Activated T-helper 2 cell treated with anti-CD3 and anti-CD28 coated beads, Interferon-gamma antibody, Interleukin-2, Interleukin-4, amounts not matched to agents 10 μg/mL and 5 μg/mL and 100 μg/mL, durations not matched to agents 14 hours and 24 hours and 36 hours (primary cell): ENCODE results near the gene SUFU. TPM values are rescaled to one million over a fixed set of nuclear protein-coding genes. Genes with fewer than 3 reads are reported as not detected.

Source experiments
- DNase-seq: peaks from one replicate; pipeline ENCODE4 v3.0.0; 2021; ENCODE audit warnings: low spot score
- H3K27ac Mint-ChIP-seq: one replicate; pipeline ENCODE4 v1.8.0; 2021; ENCODE audit warnings: mixed read lengths
- H3K27me3 Mint-ChIP-seq: one replicate; pipeline ENCODE4 v1.8.0; 2021; ENCODE audit warnings: low read depth, mixed read lengths
- H3K36me3 Mint-ChIP-seq: one replicate; pipeline ENCODE4 v1.8.0; 2021; ENCODE audit warnings: low read depth, mixed read lengths
- H3K4me1 Mint-ChIP-seq: one replicate; pipeline ENCODE4 v1.8.0; 2021; ENCODE audit warnings: low read depth, mixed read lengths
- H3K4me3 Mint-ChIP-seq: one replicate; pipeline ENCODE4 v1.8.0; 2021; ENCODE audit warnings: low read depth, mild to moderate bottlenecking, moderate library complexity, mixed read lengths
- H3K9me3 Mint-ChIP-seq: one replicate; pipeline ENCODE4 v1.8.0; 2021; ENCODE audit warnings: mixed read lengths
- intact Hi-C: fragments of 100-400 bp; cut with micrococcal nuclease; formaldehyde crosslinking; loops from one replicate; pipeline ENCODE4 v1.15.1; 2023
- total RNA-seq: library from RNA; stranded (reverse); gene quantifications from 2 replicates; pipeline ENCODE4 v1.2.3, GENCODE V29; 2022

The SUFU gene
- total RNA-seq, 1 donor from 2014 or later = 12.4 TPM

GRCh38 chr10:102507521-102507920 lies 3.7 kb downstream of the SUFU start:
- Mint-ChIP-seq H3K36me3 (peaks cover 37% of the 10 kb centered on the region), H3K27me3 (no peaks in the 10 kb centered on the region), H3K27ac (no peak overlapping the region), H3K9me3 (no peaks in the 10 kb centered on the region), H3K4me3 (no peak overlapping the region), H3K4me1 (peaks cover 27% of the 10 kb centered on the region)
- intact Hi-C loops = no loop called here
- DNase-seq = no peak

- no peak for DNase-seq
- H3K4me3 Mint-ChIP-seq = no peak overlapping the region
- no peaks in the 10 kb centered on the region for H3K9me3 Mint-ChIP-seq
- H3K36me3 Mint-ChIP-seq = peaks cover 41% of the 10 kb centered on the region
- intact Hi-C loops = no loop called here
- peaks cover 29% of the 10 kb centered on the region for H3K4me1 Mint-ChIP-seq
- H3K27me3 Mint-ChIP-seq = no peaks in the 10 kb centered on the region
- H3K27ac Mint-ChIP-seq = no peak overlapping the region
Measured at GRCh38 chr10:102508506-102508905, 4.7 kb downstream of the SUFU start.

GRCh38 chr10:102509387-102509786 lies 5.6 kb downstream of the SUFU start:
- H3K27me3 Mint-ChIP-seq = no peaks in the 10 kb centered on the region
- H3K36me3 Mint-ChIP-seq = peaks cover 44% of the 10 kb centered on the region
- H3K4me1 Mint-ChIP-seq = peaks cover 29% of the 10 kb centered on the region
- DNase-seq = no peak
- intact Hi-C loops = no loop called here
- H3K4me3 Mint-ChIP-seq = no peak overlapping the region
- H3K27ac Mint-ChIP-seq = no peak overlapping the region
- H3K9me3 Mint-ChIP-seq = no peaks in the 10 kb centered on the region

GRCh38 chr10:102511583-102512274 lies 8.0 kb downstream of the SUFU start:
- H3K36me3 Mint-ChIP-seq = peaks cover 44% of the 10 kb centered on the region
- no peaks in the 10 kb centered on the region for H3K9me3 Mint-ChIP-seq
- no peak overlapping the region for H3K4me3 Mint-ChIP-seq
- no peaks in the 10 kb centered on the region for H3K27me3 Mint-ChIP-seq
- peaks cover 20% of the 10 kb centered on the region for H3K4me1 Mint-ChIP-seq
- intact Hi-C loops = no loop called here
- DNase-seq = no peak
- peak overlapping the region; percentile 15 for H3K27ac Mint-ChIP-seq

GRCh38 chr10:102514487-102515311 lies 10.9 kb downstream of the SUFU start:
- no peak for DNase-seq
- no peak overlapping the region for H3K4me3 Mint-ChIP-seq
- no peaks in the 10 kb centered on the region for H3K9me3 Mint-ChIP-seq
- intact Hi-C loops = no loop called here
- H3K4me1 Mint-ChIP-seq = peaks cover 12% of the 10 kb centered on the region
- peaks cover 41% of the 10 kb centered on the region for H3K36me3 Mint-ChIP-seq
- no peak overlapping the region for H3K27ac Mint-ChIP-seq
- H3K27me3 Mint-ChIP-seq = no peaks in the 10 kb centered on the region

GRCh38 chr10:102515724-102516123 lies 12.0 kb downstream of the SUFU start:
- Mint-ChIP-seq H3K4me1 (peaks cover 12% of the 10 kb centered on the region), H3K27ac (no peak overlapping the region), H3K27me3 (no peaks in the 10 kb centered on the region), H3K9me3 (no peaks in the 10 kb centered on the region), H3K4me3 (no peak overlapping the region), H3K36me3 (peaks cover 45% of the 10 kb centered on the region)
- intact Hi-C loops = no loop called here
- DNase-seq = no peak

GRCh38 chr10:102517553-102517952 lies 13.8 kb downstream of the SUFU start:
- intact Hi-C loops = no loop called here
- H3K27ac Mint-ChIP-seq = no peak overlapping the region

GRCh38 chr10:102519246-102519825 lies 15.6 kb downstream of the SUFU start:
- Mint-ChIP-seq H3K4me3 (no peak overlapping the region), H3K36me3 (peaks cover 28% of the 10 kb centered on the region), H3K9me3 (no peaks in the 10 kb centered on the region), H3K4me1 (peaks cover 7% of the 10 kb centered on the region), H3K27me3 (no peaks in the 10 kb centered on the region), H3K27ac (no peak overlapping the region)
- DNase-seq = no peak
- intact Hi-C loops = no loop called here

More at GRCh38 chr10:102517553-102517952, 13.8 kb downstream of the SUFU start:
- Mint-ChIP-seq H3K4me1 (peaks cover 4% of the 10 kb centered on the region), H3K9me3 (no peaks in the 10 kb centered on the region), H3K4me3 (no peak overlapping the region), H3K36me3 (peaks cover 30% of the 10 kb centered on the region), H3K27me3 (no peaks in the 10 kb centered on the region)
- no peak for DNase-seq

- peaks cover 14% of the 10 kb centered on the region for H3K36me3 Mint-ChIP-seq
- intact Hi-C loops = no loop called here
- H3K9me3 Mint-ChIP-seq = no peaks in the 10 kb centered on the region
- no peak overlapping the region for H3K4me3 Mint-ChIP-seq
- no peaks in the 10 kb centered on the region for H3K27me3 Mint-ChIP-seq
- DNase-seq = no peak
- peaks cover 7% of the 10 kb centered on the region for H3K4me1 Mint-ChIP-seq
- H3K27ac Mint-ChIP-seq = no peak overlapping the region
Measured at GRCh38 chr10:102522874-102523249, 19.1 kb downstream of the SUFU start.

- H3K27ac Mint-ChIP-seq = peak overlapping the region; percentile 12
- no peak overlapping the region for H3K4me3 Mint-ChIP-seq
- no peak for DNase-seq
- intact Hi-C loops = no loop called here
- H3K27me3 Mint-ChIP-seq = no peaks in the 10 kb centered on the region
- H3K4me1 Mint-ChIP-seq = peaks cover 7% of the 10 kb centered on the region
- H3K36me3 Mint-ChIP-seq = peaks cover 14% of the 10 kb centered on the region
- no peaks in the 10 kb centered on the region for H3K9me3 Mint-ChIP-seq
Measured at GRCh38 chr10:102523250-102524029, 19.7 kb downstream of the SUFU start.

- H3K4me1 Mint-ChIP-seq = peaks cover 9% of the 10 kb centered on the region
- H3K27me3 Mint-ChIP-seq = no peaks in the 10 kb centered on the region
- intact Hi-C loops = no loop called here
- H3K27ac Mint-ChIP-seq = no peak overlapping the region
- DNase-seq = no peak
- no peak overlapping the region for H3K4me3 Mint-ChIP-seq
- H3K9me3 Mint-ChIP-seq = no peaks in the 10 kb centered on the region
- H3K36me3 Mint-ChIP-seq = peaks cover 14% of the 10 kb centered on the region
Measured at GRCh38 chr10:102524746-102525145, 21.0 kb downstream of the SUFU start.

- H3K9me3 Mint-ChIP-seq = no peaks in the 10 kb centered on the region
- no peak overlapping the region for H3K4me3 Mint-ChIP-seq
- no peak for DNase-seq
- peaks cover 7% of the 10 kb centered on the region for H3K4me1 Mint-ChIP-seq
- H3K27me3 Mint-ChIP-seq = no peaks in the 10 kb centered on the region
- no peak overlapping the region for H3K27ac Mint-ChIP-seq
- intact Hi-C loops = no loop called here
- H3K36me3 Mint-ChIP-seq = peaks cover 11% of the 10 kb centered on the region
Measured at GRCh38 chr10:102527546-102527945, 23.8 kb downstream of the SUFU start.
